SIG-M5 treated with dmso at 0.1 percent for 504 hours (cell line): ENCODE data around the gene EGFL6.
"Not testable (repeated sequence)": the region's sequence is repeated elsewhere in the genome, so short reads cannot be mapped to it uniquely, and the experiment has no call there.

ENCODE experiments used
- DNase-seq: peaks from one replicate; lab custom pipeline; 2025; ENCODE audit not compliant: unreplicated experiment; lab: John Stamatoyannopoulos, UW

Gene EGFL6

DNA sequence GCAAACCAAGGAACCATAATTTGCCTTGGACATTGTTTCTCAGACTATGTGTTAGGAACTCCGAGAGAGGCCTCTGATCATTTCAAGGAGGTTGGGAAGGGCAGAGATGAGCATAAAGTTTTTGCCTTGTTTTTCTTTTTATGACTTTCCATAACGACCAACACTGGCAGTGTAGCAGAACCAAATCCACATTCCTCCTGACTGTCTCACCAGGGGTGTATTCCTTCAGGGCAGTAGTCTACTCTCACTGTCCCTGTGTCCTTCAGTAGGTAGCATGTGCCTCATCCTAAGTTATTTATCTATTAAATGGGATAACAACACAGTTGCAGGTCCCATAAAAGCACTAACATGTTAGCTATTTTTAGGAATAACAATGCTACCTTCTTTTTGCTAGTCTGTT, 20.8 kb downstream of the EGFL6 start:
- no peak for DNase-seq

DNA sequence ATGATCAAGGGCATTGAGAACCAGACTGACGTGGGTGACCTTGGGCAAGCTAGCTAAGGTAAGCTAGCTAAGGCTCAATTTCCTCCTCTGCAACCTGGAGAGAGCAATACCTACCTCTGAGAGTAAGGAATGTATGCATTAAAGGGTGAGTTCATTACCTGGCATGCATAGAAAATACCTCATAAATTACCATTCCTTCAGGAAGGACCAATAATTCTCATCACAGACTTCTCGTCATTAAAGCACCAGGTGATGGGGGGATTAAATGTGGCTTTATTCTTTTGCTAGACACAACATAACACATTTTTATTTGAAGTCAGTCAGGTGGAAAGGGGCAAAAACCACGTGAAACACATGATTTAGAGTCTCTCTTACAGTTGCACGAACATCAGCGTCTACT, 21.5 kb downstream of the EGFL6 start:
- no peak for DNase-seq

DNA sequence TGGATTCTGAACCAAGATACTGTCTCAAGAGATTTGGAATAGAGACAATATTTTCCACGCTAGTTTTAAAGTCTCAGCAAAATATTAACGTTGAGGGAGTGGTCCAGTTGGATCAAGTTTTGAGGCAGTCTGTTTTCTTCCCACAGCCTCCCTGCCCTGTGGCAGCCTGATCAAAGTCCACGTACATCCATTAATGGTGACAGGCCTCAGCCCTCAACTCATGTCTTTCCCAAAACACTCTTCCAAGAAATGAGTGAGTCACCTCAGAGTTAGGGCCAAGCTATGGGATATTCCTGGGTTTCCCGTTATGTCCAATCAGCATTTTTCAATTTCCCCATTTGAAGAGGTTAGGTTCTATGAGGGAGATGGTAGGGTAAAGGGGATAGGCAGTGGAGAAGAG, 28.5 kb downstream of the EGFL6 start:
- no peak for DNase-seq

DNA sequence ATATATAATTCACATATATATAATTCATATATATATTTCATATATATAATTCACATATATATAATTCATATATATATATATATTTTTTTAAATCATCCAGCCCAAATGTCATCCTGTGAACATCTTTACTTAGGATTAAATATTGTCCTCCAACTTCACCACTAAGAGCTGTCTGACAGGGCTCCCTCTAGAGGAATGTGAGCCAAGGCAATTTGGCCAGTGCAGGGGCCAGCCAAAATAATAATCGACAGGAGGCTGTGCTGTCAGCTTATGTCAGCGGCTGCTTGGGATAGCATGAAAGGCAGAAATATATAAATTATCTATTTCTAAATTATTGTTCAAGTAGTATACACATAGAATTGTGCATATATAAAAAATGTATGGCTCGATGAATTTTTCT, 29.5 kb downstream of the EGFL6 start:
- DNase-seq = no peak

DNA sequence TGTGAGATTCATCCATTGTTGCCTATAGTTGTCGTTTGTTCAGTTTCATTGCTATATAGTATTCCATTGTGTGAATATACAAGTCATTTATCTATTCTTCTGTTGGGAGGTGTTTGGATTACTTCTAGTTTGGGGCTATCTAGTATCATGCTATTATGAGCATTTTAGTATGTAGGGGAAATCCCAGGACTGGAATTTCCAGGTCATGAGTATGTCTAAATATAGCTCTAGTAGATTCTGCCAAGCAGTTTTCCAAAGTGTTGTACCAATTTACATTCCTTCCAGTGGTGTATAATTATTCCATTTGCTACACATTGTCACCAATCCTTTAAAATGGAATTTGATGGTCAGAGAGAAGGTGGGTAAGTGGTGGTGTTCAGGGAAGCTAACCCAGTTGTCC, 30.1 kb downstream of the EGFL6 start:
- no peak for DNase-seq

DNA sequence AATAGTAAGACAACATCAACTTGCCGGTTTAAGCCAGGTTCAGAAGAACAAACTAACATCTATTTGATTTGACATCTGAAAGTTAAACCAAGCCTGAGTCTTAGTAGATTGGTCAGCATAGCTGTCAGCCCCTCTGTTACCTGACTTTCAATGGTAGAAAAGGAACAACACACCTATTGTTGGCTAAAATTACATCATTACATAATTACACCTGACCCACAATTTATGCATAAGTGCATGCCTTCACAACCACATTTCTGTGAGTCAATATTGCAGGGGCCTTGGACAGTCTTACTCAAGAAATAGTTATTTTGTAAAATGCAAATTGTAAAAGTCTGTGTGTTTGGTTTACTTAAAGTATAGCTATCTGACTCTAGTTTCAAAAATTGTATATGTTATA, 36.2 kb downstream of the EGFL6 start:
- no peak for DNase-seq

DNA sequence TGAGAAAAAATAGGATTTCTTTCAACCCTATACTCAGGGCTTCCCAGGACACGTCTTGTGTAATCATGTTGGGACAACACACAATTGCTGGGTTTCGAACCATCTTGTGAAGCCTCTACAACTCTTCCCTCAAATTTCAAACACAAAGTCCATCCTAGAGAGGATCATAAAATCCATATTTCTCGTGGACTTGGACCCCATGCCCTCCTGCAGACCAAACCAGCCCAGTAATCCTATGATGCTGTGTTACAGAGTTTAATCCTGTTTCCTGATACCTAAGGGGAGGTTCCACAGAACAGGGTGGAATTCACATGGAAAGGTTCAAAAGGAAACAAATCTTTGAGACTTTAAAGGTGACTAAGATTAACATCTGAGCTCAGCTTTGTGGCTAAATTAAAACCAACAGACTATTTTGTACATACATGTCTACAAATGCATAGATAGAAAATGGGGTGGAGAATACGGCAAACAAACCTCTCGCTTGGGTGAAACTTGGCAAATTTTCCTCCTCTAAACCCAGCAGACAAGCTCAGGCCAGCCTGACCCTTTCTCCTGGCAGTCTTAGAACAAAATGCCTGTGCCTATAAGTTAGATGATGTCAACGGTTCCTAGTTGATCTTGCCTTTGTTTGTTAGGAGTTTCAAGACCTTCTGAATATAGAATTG, 38.1 kb downstream of the EGFL6 start:
- no peak for DNase-seq

DNA sequence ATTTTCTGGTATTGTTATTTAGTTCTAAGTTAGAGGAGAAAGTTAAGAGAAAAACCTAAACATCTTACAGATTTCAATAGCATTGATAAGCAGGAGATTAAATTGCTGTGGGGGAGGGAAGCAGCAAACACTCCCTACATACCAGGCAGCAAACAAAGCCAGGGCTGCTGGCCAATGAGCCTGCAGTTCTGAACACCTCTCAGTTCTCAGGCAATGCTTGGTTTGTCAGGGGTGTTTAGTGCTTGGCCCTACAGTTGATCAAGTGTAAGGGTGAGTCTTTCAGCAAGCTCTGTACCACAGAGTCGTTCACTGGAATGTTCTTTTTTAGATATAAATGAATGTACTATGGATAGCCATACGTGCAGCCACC, 38.6 kb downstream of the EGFL6 start:
- no peak for DNase-seq

DNA sequence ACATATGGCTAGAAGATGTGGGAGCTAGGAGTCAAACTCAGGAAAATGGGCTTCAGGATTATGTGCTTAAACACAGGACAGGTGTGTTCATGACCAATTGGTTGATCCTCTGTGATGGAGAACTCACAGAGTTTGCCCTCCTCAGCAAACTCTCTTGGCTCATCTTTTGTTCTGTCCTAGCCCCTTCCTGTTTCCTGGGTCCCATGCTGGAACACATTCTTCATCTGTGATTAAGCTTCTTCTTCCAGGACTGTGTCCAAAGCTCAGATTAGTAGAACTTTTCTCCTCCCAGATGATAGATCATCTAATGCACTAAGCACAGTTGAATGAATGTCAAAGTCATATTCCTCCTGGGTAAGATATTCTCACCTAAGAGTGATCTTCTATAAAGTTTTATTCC, 44.8 kb downstream of the EGFL6 start:
- DNase-seq = no peak

DNA sequence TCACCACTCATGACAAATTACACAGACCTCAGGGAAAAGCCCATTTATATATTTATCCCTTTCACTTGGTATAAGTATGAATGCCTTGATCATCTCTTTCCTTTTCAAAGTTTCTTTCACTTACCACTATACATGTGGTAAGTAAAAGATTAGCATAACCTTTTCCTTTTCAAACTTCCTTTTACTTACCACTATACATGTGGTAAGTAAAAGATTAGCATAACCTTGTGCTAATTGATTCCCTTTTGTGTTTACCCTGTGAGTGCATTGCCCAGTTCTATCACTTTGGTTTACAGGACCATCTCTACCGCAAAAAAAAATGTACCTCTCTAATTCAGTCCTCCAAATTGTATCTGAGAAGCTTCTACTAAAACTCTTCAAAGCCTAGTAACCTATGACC, 50.8 kb downstream of the EGFL6 start:
- no peak for DNase-seq

DNA sequence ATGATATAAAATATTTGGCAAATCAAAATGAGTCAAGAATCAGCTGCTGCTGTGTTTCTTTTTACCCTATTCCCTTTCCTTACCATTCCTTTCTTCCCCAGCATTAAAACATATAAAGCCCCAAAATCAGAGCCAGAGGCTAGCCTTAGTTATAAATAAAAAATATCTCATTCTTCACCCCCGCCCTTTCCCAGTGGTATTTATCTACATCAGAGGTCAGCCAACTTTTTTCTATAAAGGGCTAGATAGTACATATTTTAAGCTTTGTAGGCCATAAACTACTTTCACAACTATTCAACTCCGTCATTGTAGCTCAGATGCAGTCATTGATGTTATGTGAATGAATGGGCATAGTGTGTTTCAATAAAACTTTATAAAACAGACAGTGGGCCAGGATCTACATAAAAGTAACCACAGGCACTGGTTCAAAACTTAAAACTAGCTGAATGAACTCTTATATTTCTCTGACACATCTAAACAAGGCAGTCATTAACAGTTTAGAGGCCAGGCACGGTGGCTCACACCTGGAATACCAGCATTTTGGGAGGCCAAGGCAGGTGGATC, 53.1 kb downstream of the EGFL6 start:
- DNase-seq = no peak

DNA sequence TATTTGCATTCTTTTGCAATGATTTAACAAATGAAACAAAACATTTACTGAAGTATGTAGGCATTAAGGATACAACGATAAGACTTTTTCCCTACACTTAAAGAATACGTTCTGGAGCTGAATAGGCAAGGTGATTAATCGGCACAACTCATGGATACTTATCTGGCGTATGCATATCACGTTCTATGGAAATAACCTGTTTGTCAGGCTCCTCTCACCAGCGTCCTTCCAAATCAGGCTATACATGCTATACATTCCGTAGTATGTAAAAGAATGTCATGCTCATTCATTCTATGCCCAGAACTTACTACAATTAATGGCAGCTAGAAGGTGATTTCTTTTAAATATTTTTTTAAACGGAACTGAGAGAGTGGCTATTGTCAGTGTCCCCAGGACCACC, 57.9 kb downstream of the EGFL6 start:
- no peak for DNase-seq

DNA sequence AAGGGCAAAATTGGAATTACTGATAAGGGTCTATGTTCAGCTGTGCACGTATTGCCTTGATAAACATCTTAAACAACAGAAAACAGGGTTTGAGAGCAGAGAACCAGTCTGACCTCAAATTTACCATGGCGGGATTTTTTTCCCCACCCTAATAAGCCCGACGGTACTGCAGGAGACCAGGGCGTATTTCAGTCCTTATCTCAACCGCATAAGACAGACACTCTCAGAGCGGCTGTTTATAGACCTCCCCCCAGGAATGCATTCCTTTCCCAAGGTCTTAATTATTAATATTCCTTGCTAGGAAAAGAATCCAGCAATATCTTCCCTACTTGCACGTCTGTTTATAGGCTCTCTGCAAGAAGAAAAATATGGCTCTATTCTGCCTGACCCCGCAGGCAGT, 67.8 kb downstream of the EGFL6 start:
- DNase-seq = not testable (repeated sequence)

DNA sequence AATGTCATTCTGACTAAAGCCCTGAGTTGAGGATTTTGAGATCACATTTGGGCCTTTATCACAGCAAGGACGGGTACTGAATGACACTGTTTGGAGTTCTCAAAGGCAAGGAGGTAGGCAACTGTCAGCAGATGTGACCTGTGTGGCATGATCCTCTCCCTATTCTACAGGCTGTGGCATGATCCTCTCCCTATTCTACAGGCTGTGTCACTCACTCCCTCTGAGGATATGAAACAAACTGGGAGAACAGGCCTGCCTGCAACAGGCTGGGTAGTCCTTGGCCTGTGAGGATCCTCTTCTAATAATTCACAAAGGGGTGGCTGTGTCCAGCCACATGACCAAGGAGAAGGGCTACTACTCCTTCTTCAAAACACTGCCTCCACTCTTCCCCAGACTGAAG, 68.6 kb downstream of the EGFL6 start:
- no peak for DNase-seq

DNA sequence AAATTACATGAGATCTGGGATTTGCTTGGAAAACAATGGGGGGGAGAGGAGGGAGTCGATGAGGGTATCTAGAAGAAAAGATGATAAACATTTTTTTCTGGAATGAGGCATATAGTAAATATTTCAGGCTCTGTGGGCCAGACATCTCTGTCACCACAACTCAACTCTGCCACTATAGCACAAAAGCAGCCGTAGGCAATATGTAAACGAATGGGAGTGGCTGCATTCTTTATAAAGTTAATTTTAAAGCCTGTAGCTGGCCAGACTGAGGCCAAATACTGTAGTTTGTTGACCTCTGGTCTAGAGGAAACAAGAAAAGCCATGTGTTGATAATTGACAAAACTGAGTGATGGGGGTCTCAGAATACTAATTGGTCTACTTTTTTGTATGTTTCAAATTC, 69.4 kb downstream of the EGFL6 start:
- DNase-seq = no peak

DNA sequence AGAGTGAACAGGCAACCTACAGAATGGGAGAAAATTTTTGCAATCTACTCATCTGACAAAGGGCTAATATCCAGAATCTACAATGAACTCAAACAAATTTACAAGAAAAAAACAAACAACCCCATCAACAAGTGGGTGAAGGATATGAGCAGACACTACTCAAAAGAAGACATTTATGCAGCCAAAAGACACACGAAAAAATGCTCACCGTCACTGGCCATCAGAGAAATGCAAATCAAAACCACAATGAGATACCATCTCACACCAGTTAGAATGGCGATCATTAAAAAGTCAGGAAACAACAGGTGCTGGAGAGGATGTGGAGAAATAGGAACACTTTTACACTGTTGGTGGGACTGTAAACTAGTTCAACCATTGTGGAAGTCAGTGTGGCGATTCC, 72.3 kb downstream of the EGFL6 start:
- DNase-seq = not testable (repeated sequence)

DNA sequence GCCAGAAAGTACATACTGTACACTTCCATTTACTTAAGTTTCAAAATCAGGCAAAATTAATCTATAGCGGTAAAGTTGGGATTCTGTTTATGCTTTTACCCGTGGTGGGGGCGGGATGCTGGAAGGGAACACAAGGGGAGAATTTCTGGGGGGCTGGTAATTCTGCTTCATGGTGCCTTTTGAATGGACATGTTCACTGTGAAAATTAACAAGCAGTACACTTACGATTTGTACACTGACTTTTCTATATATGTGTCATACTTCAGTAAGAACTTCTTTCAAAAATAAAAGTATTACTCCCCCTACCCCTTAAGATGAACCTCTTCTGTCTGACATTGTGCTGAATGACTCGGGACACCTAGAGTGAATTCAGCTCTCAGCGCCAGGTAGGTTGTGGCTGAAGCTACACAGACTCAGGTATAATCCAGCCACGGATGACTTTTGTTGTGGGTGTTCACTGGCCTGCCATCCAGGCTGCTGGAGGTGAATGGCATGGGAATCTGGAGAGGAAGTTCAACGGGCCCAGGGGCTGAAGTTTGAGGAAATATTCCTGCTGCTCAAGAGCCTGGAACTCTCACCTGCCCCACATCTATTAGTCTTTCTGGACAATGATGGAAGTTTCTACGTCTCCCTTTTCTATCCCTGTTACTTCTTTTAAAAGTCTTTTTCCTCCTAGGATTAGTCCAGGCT, 76.2 kb downstream of the EGFL6 start:
- DNase-seq = no peak

DNA sequence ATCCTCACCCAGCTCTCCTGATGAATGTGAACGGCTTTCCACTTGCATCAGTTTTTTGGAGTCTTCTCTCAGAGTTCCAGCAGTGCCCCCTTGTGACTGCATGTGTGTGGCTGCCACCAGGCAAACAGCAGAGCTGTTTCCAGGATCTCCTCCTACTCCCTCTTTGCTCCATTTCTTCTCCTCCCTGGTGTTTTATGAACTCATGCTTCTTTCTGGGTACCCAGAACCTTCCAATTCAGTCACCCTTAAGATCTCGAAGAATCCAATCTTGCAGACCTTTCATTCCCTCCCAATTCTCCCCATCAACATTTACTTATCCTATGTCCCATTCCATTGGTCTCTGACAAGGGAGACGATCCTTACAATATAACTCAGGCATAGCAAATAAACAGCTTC, 76.8 kb downstream of the EGFL6 start:
- peak; percentile 47 for DNase-seq

DNA sequence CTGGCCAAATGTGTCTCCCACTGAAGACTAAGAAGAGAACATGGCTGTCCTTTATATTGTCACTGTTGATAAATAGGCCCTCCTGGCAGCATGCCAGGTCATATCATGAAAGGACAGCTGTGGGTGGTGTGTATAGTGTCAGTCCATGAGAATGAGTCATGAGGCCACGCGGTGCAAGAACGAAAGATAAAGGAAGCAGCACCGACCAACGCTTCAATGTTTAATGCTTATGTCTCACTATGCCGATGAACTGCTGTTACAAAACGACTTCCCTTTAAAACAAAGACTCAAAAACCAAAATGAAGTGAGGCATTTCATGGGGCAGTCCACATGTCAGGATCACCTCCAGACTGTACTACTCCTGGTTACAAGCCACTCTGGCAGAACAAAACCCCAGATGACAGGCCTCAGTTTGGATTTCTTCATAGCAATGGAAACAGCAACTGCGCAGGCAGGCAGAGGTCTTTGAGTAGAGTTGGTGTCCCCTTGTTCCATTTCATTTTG, 78.4 kb downstream of the EGFL6 start:
- DNase-seq = peak; percentile 83

DNA sequence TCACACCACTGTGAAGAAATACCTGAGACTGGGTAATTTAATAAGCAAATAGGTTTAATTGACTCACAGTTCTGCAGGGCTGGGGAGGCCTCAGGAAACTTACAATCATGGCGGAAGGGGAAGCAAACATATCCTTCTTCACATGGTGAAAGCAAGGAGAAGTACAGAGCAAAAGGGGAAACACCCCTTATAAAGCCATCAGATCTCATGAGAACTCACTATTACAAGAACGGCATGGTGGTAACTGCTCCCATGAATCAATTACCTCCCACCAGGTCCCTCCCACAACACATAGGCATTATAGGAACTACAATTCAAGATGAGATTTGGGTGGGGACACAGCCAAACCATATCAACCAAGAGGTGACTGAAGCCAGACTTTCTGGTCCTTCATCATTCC, 78.9 kb downstream of the EGFL6 start:
- not testable (repeated sequence) for DNase-seq

DNA sequence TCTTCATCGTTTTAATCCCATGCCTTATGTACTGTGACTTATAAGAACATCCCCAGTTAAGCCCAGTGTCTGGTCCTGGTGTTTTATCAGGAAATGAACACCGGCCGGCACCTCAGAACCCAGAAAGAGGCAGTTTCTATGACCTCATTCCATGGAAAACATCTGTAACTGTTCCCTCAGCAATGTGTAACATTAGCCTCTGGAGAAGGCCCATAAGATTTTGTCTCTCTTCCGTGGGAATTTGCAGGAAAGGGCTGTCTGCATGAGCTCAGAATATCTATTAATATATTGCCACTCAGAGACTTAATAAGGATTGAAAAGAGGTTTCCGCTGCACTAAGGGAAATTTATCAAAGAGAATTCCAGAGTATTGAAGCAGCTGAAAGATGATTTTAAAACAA, 80.4 kb downstream of the EGFL6 start:
- no peak for DNase-seq

DNA sequence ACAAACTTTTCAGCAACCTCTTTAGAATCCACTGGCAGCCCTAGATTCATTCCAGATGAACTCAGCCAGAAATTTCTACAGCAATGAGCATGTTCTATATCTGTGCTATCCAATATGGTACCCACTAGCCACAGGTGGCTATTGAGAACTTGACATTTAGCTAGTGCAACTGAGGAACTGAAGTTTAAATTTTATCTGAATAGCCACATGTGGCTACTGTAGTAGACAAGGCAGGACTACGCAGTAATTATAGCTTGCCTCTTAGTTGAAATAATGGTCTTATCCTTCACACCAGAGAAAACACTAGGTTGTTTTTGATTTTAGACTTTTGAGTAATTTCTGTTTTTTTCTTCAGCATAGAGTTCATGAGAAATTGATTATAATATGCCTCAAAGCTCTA, 80.9 kb downstream of the EGFL6 start:
- no peak for DNase-seq

DNA sequence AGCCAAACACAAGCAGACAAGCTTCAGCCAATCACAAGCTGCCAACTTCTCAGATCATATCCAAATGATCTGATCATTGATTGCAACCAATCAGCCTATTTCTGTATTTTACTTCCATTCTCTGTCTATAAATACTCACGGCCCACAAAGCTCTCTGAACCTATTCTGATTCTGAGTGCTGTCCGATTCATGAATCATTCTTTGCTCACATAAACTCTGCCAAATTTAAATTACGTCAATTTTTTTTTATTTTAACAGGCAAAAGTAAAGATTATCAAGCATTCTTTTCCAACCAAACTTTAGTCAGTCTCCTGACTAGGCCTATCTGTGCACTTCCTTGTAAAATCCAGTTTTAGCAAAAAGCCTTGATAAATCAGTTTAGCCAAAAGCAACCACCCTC, 81.7 kb downstream of the EGFL6 start:
- no peak for DNase-seq
